SIG-M5 treated with dmso at 0.1 percent for 504 hours (cell line): ENCODE measurements around the gene SETD9.

ENCODE experiments used
- DNase-seq: peaks from one replicate; lab custom pipeline; 2025; ENCODE audit not compliant: unreplicated experiment; lab: John Stamatoyannopoulos, UW

The SETD9 gene

DNA sequence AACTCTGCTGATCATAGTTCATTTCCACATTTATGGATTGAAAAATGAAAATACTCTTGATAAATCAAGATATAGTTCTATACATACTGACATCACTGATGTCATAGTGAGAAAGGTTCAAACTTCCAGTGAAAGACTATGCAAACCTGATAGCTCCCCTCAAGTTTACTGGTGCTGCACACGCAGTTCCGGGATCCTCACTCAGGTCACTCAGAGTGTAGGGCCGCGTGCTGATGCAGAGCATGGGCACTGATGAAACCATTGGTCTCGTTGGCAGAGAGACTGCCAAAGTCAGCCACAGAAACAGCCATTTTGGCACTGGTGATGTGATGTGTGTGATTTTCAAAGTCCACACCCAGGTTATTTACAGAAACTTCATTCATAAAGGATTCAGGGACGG lies 13.5 kb downstream of the SETD9 start:
- no peak for DNase-seq

DNA sequence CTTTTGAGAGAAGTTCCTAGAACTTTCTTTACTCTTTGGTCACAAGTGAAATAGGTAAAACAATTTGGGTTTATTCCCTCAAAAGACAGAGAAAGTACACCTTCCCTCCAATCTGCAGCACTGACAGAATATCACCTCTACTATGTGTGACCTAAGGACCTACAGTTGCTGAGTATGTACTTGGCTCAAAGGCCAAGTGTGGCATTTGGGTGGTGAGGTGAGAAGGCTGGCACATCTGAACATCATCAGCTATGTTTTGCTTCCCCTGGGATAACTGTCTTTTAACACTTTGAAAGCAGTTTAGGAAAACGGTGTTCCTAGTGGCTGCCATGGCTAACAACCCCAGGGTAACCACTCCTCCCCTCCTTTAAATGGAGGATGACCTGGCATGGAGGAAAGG lies 24.9 kb downstream of the SETD9 start:
- no peak for DNase-seq

DNA sequence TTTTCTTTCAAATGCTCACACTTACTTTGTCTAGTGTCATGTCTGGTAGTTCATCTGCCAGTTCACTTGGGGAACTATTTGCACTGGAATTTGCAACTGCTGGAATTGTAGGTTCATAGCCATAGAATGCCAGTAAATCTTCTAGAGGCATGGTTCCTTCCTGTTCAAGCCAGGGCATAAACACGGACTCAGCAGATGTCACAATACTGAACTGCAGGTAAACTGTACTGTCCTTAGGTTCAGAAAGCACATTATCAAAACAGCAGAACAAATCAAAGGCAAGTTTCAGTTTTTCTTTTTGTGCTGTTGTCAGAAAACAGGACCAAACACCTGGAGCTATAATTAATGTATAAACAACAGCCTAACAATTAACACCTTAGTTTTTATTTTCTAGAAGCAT lies 29.5 kb downstream of the SETD9 start:
- no peak for DNase-seq

DNA sequence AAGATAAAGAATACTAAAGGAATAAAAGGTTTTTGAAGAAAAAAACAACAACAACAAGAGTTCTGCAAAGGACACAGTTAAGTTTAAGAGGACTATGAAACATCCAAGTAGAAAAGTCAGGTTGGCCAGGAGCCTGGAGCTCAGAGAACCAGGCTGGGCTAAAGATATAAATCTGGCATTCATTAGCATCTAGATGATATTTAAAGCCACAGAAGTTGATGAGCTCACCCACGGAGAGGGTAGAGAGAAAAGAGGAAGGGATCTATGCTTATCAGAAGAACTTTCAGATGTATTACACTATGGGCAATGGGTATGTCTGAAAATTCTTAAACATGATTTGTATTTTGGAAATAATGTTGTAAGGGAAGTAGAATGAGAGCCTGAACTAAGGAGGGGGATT lies 32.6 kb downstream of the SETD9 start:
- no peak for DNase-seq

DNA sequence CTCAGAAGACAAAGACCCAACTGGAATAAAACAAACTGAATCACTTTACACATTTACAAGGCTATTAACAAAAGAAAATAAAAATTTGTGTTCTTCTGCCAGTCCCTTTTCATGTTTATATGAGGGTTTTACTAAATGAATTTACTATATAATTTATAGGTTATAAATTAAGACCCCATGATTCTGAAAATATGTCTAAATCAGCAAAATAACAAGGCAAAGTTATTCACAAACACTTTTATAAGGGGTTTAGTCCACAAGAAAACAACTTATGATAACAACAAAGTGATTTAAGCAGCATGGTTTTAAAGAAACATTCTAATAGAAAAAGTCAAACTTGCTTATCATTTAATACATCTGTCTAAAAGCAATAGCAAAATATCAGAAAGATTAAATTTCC lies 37.7 kb downstream of the SETD9 start:
- no peak for DNase-seq

DNA sequence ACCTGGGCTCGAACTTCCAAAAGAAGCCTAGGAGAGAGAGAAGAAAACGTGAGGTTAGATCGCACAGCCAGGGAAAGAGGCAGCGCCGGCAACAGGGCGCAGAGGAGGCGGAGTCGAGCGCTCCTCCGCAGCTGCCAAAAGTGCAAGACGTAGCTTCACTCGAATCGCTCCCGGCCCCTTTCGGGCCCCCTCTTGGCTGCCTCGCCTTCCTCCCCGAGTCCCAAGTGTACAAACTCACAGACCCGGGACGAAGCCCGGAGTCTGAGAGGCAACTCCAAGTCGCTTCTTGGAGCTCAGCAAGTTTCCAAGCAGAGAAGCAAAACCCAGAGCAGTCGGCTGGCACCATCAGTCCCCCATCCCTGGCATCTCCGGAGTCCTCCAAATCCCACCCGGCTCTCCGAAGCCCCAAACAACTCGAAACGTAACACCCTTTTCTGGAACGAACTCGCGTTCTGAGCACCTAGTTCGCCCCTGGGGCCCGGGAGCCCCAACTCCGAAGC lies 41.3 kb downstream of the SETD9 start:
- DNase-seq = peak; percentile 70

DNA sequence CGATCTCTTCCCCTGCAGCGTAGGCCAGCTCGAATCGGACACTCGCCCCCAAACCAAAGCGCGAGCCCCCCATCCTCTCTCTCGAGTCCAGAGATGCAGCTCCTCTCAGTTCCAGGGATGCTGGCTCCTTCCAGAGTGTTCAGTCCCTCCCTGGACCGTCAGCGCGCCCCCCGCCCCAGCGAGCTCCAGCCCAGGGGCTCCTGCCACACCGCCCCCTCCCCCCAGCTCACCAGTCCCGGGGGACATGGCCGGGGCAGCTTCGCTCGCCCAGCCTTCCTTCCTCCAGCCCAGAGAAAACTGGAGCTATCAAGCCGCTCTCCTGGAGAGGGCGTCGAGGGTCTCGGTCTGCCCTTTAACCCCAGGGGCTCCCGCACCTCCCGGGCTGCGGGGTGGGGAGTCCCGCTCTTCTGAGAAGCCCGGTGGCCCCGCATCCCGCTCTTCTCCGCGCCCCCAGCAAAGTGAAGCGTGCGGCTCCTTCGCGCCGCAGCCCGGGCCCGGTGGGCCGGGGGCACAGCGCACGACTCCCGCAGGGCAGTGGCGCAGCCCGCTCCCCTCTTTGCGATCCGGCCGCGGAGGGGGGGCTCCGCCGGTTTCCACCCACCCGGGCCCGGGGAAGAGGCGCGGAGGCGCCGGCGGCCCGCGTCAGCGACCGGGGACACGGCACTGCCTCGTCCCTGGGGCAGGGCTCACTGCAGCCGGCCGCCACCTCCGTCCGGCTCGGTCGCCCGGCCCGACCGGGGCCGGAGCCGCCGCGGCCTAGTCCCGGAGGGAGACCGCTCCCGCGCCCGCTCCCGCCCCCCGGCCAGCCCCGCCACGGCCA lies 41.9 kb downstream of the SETD9 start:
- no peak for DNase-seq

DNA sequence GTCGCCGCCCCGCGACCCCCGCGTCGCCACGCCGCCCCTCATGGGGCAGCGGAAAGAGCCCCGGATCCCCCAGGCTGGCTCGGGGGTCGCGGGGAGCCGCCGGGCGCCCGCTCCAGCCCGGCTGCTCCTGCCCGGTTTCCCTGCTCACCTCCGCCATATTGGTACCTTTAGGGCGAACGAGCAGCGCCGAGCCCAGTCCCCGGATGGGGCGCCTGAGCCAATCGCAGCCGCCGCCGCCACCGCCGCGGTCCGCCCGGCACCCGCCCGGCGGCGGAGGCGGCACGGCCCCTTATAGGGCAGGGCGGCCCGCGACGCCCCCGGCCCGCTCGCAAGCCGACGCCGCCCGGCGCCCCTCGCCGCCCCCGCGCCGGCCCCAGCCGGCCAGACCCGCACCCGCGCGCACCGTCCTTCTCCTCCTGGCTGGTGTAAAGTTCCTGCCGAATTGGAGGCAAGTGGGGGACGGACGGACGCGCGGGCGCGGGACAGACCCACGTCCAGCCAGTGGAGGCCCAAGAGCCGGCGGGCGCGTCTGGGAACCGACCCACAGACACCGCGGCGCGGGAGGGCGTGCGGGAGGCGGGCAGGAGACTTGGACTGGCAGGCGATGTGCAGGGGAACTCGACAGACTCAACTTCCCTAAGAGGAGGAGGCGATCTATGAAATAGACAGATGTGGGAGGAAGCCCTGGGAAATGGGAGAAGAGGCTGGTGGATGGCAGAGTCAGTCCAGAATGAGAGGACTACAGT lies 42.7 kb downstream of the SETD9 start, which contains the start of gene MIER3:
MIER3 (minus strand) TSS at position 178 of the 746 bp plus-strand sequence; CDS start at position 157, 21 bp downstream.
- peak; percentile 58 for DNase-seq

DNA sequence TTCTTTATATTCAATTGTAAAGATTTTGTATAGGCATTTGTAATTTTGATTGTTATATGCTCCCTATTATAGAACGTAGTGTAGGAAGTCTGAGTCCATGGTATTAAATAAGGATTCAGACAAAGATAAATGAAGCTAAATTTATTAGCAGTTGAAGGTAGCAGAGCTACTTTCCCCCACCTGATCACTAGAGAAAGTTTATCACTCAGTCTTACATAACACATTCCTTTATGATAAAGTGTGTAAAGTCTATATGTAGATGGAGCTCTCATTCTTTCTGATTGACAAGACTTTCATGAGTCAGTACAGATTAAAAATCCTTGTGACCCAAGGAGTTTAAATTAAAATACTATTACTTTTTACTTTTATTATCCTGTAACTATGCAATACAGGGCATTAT lies 44.9 kb downstream of the SETD9 start:
- no peak for DNase-seq

DNA sequence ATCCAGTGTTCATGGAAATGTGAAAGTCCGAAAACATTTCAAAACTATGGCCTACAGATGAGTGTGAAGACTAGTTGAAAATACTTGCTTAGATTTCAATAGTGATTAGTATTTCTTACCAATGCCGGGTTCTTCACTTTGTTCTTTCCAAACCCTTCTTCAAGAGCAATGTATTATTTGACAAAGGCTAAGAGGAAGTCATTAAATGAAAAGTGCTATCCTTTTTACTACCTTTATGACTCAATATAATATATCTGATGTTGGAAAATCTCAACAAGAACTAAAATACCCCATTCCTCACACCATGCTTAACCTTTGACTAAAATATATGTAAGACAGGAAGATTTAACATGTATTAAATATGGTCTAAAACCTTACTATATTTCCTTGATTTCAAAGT lies 49.2 kb downstream of the SETD9 start:
- no peak for DNase-seq

DNA sequence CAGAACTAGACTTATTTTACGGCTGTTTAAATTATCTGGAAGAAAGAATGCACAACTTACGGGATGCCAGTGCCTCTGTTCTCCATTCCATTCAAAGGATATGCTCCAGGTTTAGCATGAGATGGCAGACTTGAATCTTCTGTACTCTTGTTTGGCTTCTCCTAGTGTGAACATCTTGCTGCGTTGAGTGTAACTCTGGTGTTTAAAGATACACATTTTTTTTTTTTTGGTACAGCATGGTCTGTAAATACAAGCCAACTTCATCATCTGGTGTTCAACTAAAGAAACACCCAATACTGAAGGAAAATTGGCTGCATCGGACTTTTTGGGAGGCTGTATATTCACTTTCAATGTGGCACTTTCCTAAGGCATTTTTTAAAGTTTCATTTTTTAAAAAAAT lies 49.9 kb downstream of the SETD9 start:
- DNase-seq = no peak

DNA sequence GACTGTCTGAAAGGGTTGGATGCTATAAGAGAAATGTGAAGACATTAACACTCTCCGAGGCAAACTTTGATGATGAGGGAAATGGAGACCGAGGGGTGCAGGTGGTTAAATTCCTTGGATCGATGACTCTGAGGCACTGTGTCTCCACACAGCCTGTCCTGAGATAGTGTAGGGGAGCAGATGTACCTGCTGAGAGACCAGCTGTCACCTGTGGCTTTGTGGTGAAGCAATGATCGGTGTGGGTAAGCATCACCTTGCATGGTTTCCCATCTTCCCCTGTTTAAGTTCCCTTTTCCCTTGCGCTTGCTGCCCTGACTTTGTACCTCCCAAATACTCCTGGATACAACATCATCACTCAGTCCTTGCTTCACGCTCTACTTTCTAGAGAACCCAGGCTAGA lies 52.4 kb downstream of the SETD9 start:
- no peak for DNase-seq

DNA sequence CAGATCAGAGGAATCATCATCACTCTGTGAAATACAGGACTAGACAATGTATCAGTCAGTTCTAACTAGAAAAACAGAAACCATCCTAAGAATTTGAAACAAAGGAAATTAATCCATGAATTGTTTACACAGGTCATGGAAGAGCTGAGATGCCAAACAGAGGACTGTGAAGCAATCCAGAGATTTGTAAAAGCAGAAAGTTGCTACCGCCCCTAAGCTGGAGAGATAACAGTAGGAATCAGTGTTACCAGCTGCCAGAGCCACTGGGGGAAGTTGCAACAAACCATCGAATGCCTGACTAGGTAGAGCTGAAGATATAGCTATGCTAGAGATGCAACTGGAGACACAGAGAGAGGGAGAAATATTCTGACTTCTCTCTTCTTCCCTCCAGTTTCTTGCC lies 52.9 kb downstream of the SETD9 start:
- DNase-seq = no peak

DNA sequence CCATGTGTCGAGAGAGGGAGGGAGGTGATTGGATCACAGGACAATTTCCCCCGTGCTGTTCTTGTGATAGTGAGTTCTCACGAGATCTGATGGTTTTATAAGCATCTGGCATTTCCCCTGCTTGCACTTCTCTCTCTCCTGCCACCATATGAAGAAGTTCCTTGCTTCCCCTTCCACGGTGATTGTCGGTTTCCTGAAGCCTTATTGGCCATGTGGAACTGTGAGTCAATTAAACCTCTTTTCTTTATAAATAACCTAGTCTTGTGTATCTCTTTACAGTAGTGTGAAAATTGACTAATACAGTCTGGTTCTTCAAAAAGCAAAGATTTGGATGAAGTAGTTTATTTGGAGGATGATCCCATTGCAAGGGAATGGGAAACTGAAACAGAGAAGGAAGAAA lies 53.9 kb downstream of the SETD9 start:
- no peak for DNase-seq

DNA sequence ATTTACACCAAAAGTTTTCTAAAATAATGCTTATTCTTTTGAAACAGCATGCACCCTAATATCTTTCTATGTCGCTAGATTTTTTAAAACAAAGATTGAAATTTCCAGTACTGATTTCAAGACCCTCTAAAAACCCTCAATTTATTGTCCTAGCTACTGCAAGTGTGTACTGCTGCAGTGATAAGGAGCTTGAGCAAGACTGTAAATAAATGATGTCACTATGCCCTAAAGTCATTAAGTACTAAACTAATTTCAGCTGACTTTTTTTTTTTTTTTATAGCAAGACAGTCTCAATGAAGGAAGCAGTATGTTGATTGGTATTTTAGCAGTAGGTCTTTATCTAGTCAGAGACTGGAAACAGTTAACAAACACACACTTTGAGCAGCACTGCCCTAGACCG lies 54.8 kb downstream of the SETD9 start:
- no peak for DNase-seq
